PC-9 (cell line): ENCODE measurements around the gene HSD17B14.

Experiments used
- EZH2 ChIP-seq: fragments of 200-600 bp; sonication (generic); IDR thresholded peaks from 2 replicates; pipeline ENCODE4 v1.8.0; 2017; ENCODE audit warnings: antibody characterized with exemption, low read depth
- TF ChIP-seq, protein P1 (sequence below): fragments of 200-600 bp; sonication (generic); conservative IDR thresholded peaks from 2 replicates; pipeline ENCODE4 v1.6.1; 2017; ENCODE audit warnings: mixed run types, antibody characterized with exemption, mild to moderate bottlenecking, moderate library complexity

DNA sequence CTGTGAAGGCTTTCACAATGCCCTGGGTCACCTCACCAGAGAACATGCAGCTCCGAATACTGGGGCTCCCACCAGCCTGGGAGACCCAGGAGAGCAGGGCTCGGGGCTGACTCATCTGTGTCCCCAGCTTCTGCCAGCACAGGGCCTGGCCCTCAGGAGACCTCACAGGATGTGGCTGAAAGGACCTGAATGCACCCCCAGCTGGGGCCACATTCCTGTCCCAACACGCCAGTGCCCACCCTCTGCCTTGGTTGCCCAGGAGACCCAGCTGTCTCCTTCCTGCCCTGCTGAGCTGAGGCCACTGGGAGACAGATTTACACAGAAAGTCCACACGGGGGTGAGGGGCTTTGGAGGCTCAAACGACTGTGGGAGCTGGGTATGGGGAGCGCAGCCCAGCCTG, 37.4 kb downstream of the HSD17B14 start:
- TF ChIP-seq, protein P1, sequence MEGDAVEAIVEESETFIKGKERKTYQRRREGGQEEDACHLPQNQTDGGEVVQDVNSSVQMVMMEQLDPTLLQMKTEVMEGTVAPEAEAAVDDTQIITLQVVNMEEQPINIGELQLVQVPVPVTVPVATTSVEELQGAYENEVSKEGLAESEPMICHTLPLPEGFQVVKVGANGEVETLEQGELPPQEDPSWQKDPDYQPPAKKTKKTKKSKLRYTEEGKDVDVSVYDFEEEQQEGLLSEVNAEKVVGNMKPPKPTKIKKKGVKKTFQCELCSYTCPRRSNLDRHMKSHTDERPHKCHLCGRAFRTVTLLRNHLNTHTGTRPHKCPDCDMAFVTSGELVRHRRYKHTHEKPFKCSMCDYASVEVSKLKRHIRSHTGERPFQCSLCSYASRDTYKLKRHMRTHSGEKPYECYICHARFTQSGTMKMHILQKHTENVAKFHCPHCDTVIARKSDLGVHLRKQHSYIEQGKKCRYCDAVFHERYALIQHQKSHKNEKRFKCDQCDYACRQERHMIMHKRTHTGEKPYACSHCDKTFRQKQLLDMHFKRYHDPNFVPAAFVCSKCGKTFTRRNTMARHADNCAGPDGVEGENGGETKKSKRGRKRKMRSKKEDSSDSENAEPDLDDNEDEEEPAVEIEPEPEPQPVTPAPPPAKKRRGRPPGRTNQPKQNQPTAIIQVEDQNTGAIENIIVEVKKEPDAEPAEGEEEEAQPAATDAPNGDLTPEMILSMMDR = no peak
- no peak for TF ChIP-seq EZH2
